Activated naive CD4-positive, alpha-beta T cell treated with anti-CD3 and anti-CD28 coated beads, Interleukin-2, amount 50 U/mL, for 24 hours (primary cell): Measurements from ENCODE around the gene ANO10.
"Not testable (repeated sequence)": the region's sequence is repeated elsewhere in the genome, so short reads cannot be mapped to it uniquely, and the experiment has no call there.

Experiments
- H3K27ac Mint-ChIP-seq: one replicate; pipeline ENCODE4 v1.8.0; 2021; ENCODE audit warnings: mild to moderate bottlenecking, mixed read lengths
- H3K27me3 Mint-ChIP-seq: one replicate; pipeline ENCODE4 v1.8.0; 2021; ENCODE audit warnings: mixed read lengths
- H3K36me3 Mint-ChIP-seq: one replicate; pipeline ENCODE4 v1.8.0; 2021; ENCODE audit warnings: mixed read lengths
- H3K4me1 Mint-ChIP-seq: one replicate; pipeline ENCODE4 v1.8.0; 2021; ENCODE audit warnings: mixed read lengths
- H3K4me3 Mint-ChIP-seq: one replicate; pipeline ENCODE4 v1.8.0; 2021; ENCODE audit warnings: mild to moderate bottlenecking, mixed read lengths
- H3K9me3 Mint-ChIP-seq: one replicate; pipeline ENCODE4 v1.8.0; 2021; ENCODE audit warnings: mixed read lengths

The ANO10 gene, protein sequence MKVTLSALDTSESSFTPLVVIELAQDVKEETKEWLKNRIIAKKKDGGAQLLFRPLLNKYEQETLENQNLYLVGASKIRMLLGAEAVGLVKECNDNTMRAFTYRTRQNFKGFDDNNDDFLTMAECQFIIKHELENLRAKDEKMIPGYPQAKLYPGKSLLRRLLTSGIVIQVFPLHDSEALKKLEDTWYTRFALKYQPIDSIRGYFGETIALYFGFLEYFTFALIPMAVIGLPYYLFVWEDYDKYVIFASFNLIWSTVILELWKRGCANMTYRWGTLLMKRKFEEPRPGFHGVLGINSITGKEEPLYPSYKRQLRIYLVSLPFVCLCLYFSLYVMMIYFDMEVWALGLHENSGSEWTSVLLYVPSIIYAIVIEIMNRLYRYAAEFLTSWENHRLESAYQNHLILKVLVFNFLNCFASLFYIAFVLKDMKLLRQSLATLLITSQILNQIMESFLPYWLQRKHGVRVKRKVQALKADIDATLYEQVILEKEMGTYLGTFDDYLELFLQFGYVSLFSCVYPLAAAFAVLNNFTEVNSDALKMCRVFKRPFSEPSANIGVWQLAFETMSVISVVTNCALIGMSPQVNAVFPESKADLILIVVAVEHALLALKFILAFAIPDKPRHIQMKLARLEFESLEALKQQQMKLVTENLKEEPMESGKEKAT

GRCh38 chr3:43621656-43622432 is at the start of gene ANO10:
Gene ANO10 (minus strand): TSS chr3:43622011. CDS start chr3:43605852, 16,159 bp downstream.
- peak within 1 kb of the TSS; percentile 70 for H3K27ac Mint-ChIP-seq
- peaks cover 22% of the 10 kb centered on the region for H3K4me1 Mint-ChIP-seq
- no peaks in the 10 kb centered on the region for H3K27me3 Mint-ChIP-seq
- no peaks in the 10 kb centered on the region for H3K9me3 Mint-ChIP-seq
- peak within 1 kb of the TSS; percentile 94 for H3K4me3 Mint-ChIP-seq
- no peaks in the 10 kb centered on the region for H3K36me3 Mint-ChIP-seq

- H3K36me3 Mint-ChIP-seq = peaks cover 3% of the 10 kb centered on the region
- no peak overlapping the region for H3K4me3 Mint-ChIP-seq
- peaks cover 15% of the 10 kb centered on the region for H3K27me3 Mint-ChIP-seq
- H3K27ac Mint-ChIP-seq = no peak overlapping the region
- H3K4me1 Mint-ChIP-seq = no peaks in the 10 kb centered on the region
- H3K9me3 Mint-ChIP-seq = no peaks in the 10 kb centered on the region
Measured at GRCh38 chr3:43670635-43671522, 49.1 kb upstream of the ANO10 start.

DNA sequence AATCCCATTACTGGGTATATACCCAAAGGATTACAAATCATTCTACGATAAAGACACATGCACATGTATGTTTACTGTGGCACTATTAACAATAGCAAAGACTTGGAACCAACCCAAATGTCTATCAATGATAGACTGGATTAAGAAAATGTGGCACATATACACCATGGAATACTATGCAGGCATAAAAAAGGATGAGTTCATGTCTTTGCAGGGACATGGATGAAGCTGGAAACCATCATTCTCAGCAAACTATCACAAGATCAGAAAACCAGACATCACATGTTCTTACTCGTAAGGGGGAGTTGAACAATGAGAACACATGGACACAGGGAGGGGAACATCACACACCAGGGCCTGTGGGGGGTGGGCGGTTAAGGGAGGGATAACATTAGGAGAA is 43.2 kb upstream of the ANO10 start:
- H3K27ac Mint-ChIP-seq, H3K4me1 Mint-ChIP-seq, H3K4me3 Mint-ChIP-seq, H3K36me3 Mint-ChIP-seq, H3K9me3 Mint-ChIP-seq: not testable (repeated sequence)
- peaks cover 13% of the 10 kb centered on the region for H3K27me3 Mint-ChIP-seq

- H3K36me3 Mint-ChIP-seq, H3K4me1 Mint-ChIP-seq, H3K9me3 Mint-ChIP-seq, H3K27ac Mint-ChIP-seq, H3K27me3 Mint-ChIP-seq, H3K4me3 Mint-ChIP-seq: not testable (repeated sequence)
Measured at GRCh38 chr3:43661376-43661775, 39.6 kb upstream of the ANO10 start.

- H3K36me3 Mint-ChIP-seq = no peaks in the 10 kb centered on the region
- no peaks in the 10 kb centered on the region for H3K9me3 Mint-ChIP-seq
- no peak overlapping the region for H3K27ac Mint-ChIP-seq
- H3K4me1 Mint-ChIP-seq = no peaks in the 10 kb centered on the region
- peaks cover 2% of the 10 kb centered on the region for H3K27me3 Mint-ChIP-seq
- H3K4me3 Mint-ChIP-seq = no peak overlapping the region
Measured at GRCh38 chr3:43659250-43659880, 37.6 kb upstream of the ANO10 start.

DNA sequence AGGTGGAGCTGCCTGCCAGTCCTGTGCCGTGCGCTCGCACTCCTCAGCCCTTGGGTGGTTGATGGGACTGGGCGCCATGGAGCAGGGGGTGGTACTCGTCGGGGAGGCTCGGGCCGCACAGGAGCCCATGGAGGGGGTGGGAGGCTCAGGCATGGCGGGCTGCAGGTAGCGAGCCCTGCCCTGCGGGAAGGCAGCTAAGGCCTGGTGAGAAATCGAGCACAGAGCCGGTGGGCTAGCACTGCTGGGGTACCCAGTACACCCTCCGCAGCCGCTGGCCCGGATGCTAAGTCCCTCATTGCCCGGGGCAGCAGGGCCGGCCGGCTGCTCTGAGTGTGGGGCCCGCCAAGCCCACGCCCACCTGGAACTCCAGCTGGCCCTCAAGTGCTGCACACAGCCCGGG is 34.6 kb upstream of the ANO10 start:
- H3K4me3 Mint-ChIP-seq, H3K9me3 Mint-ChIP-seq, H3K4me1 Mint-ChIP-seq, H3K36me3 Mint-ChIP-seq, H3K27me3 Mint-ChIP-seq, H3K27ac Mint-ChIP-seq: not testable (repeated sequence)

DNA sequence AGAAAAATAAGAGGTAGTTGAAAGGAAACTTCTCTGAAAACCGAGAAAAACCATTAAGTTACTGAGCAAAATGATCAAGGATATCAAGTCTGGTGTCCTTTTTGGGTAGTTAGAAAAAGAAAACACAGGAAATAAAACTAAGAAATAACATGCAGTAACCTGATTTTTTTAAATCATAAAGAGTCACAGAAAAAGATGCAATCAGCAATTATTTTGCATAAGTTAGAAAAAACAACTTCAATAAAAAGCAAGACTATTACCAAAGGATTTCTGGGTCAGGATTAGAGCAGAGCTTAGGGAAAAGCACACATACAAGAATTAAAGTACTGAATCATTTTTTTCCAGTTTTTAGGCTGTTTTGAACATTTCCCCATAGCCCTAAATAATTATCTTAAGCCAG is 28.5 kb upstream of the ANO10 start:
- Mint-ChIP-seq H3K36me3 (no peaks in the 10 kb centered on the region), H3K27ac (no peak overlapping the region), H3K27me3 (peaks cover 7% of the 10 kb centered on the region), H3K4me1 (no peaks in the 10 kb centered on the region), H3K4me3 (no peak overlapping the region), H3K9me3 (no peaks in the 10 kb centered on the region)

GRCh38 chr3:43649365-43649968 is 27.7 kb upstream of the ANO10 start:
- H3K27ac Mint-ChIP-seq = no peak overlapping the region
- no peak overlapping the region for H3K4me3 Mint-ChIP-seq
- H3K27me3 Mint-ChIP-seq = peaks cover 7% of the 10 kb centered on the region
- H3K9me3 Mint-ChIP-seq = no peaks in the 10 kb centered on the region
- no peaks in the 10 kb centered on the region for H3K36me3 Mint-ChIP-seq
- no peaks in the 10 kb centered on the region for H3K4me1 Mint-ChIP-seq

DNA sequence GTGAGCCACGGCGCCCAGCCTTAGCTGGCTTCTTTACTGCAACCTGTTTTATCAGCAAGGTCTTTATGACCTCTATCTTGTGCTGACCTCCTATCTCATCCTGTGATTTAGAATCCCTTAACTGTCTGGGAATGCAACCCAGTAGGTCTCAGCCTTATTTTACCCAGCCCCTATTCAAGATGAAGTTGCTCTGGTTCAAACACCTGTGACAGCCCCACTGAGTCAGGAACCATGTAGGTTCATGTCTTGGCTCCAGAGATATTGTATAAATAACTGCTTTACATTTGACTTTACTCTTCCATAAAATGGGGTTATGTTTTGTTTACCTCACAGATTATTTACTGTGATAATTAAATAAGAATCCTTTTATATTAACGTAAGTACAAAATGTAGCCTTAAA is 27.1 kb upstream of the ANO10 start:
- no peaks in the 10 kb centered on the region for H3K9me3 Mint-ChIP-seq
- H3K36me3 Mint-ChIP-seq = no peaks in the 10 kb centered on the region
- H3K4me1 Mint-ChIP-seq = no peaks in the 10 kb centered on the region
- H3K27me3 Mint-ChIP-seq = peaks cover 7% of the 10 kb centered on the region
- no peak overlapping the region for H3K4me3 Mint-ChIP-seq
- H3K27ac Mint-ChIP-seq = no peak overlapping the region

GRCh38 chr3:43647331-43648166 is 25.7 kb upstream of the ANO10 start:
- H3K4me1 Mint-ChIP-seq = no peaks in the 10 kb centered on the region
- H3K4me3 Mint-ChIP-seq = no peak overlapping the region
- no peaks in the 10 kb centered on the region for H3K36me3 Mint-ChIP-seq
- no peaks in the 10 kb centered on the region for H3K9me3 Mint-ChIP-seq
- peaks cover 7% of the 10 kb centered on the region for H3K27me3 Mint-ChIP-seq
- no peak overlapping the region for H3K27ac Mint-ChIP-seq

DNA sequence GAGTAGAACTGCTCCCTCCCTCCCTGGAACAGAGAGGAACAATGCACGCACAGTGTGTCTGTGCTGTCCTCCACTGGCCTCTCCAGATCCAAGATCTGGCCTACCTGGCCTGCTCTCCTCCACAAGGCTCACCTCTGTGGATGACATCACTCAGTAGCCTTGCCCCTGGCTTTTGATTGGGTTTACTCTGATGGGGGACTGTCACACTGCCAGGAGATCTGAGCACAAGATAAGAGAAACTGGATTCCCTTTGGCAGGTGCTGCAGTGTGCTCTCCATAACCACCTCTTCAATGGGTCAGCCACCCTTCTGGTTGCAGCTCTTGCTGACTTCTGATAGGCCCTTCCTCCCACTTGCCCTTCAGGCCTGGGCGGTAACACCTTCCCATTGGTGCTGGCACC is 22.6 kb upstream of the ANO10 start:
- Mint-ChIP-seq H3K27me3 (peaks cover 4% of the 10 kb centered on the region), H3K4me3 (no peak overlapping the region), H3K4me1 (no peaks in the 10 kb centered on the region), H3K27ac (no peak overlapping the region), H3K36me3 (no peaks in the 10 kb centered on the region), H3K9me3 (no peaks in the 10 kb centered on the region)

GRCh38 chr3:43641306-43642114 is 19.7 kb upstream of the ANO10 start:
- Mint-ChIP-seq H3K27me3 (peaks cover 2% of the 10 kb centered on the region), H3K4me1 (peaks cover 8% of the 10 kb centered on the region), H3K36me3 (no peaks in the 10 kb centered on the region), H3K27ac (no peak overlapping the region), H3K4me3 (no peak overlapping the region), H3K9me3 (no peaks in the 10 kb centered on the region)

GRCh38 chr3:43640681-43641080 is 18.9 kb upstream of the ANO10 start:
- Mint-ChIP-seq H3K4me3 (no peak overlapping the region), H3K36me3 (no peaks in the 10 kb centered on the region), H3K9me3 (no peaks in the 10 kb centered on the region), H3K27me3 (peaks cover 2% of the 10 kb centered on the region), H3K27ac (no peak overlapping the region), H3K4me1 (peaks cover 8% of the 10 kb centered on the region)
